HG03045 (cell line): Measurements from ENCODE around the gene CDC45.

Experiments used
- ATAC-seq: cut with Tn5 transposase; IDR thresholded peaks from one replicate; pipeline ENCODE4 v1.9.1; 2021; ENCODE audit warnings: mild to moderate bottlenecking, moderate library complexity; ENCODE audit not compliant: unreplicated experiment

Gene CDC45

GRCh38 chr22:19555651-19556050 lies 75.9 kb downstream of the CDC45 start:
- ATAC-seq: no peak

GRCh38 chr22:19556963-19557545 lies 77.3 kb downstream of the CDC45 start:
- no peak for ATAC-seq

- no peak for ATAC-seq
These were observed 79.6 kb downstream of the CDC45 start for GRCh38 chr22:19559324-19559811.

GRCh38 chr22:19559956-19560355 lies 80.2 kb downstream of the CDC45 start:
- no peak for ATAC-seq

GRCh38 chr22:19565382-19566278 lies 85.9 kb downstream of the CDC45 start:
- no peak for ATAC-seq

GRCh38 chr22:19566279-19567156 lies 86.8 kb downstream of the CDC45 start:
- ATAC-seq: no peak

GRCh38 chr22:19567157-19568009 lies 87.7 kb downstream of the CDC45 start:
- ATAC-seq: no peak

- no peak for ATAC-seq
These were observed 88.9 kb downstream of the CDC45 start for GRCh38 chr22:19568337-19569275.

GRCh38 chr22:19569276-19569640 lies 89.5 kb downstream of the CDC45 start:
- no peak for ATAC-seq

- no peak for ATAC-seq
These were observed 90.3 kb downstream of the CDC45 start for GRCh38 chr22:19569976-19570375.
